HepG2 (cell line): Measurements from ENCODE around the gene LAMA5. TPM values are rescaled to one million over a fixed set of nuclear protein-coding genes. Genes with fewer than 3 reads are reported as not detected.

ENCODE experiments used
- CBX1 ChIP-seq: IDR thresholded peaks from one replicate; pipeline ENCODE4 v1.6.1; 2016; ENCODE audit warnings: antibody characterized with exemption, low read depth
- CENPT ChIP-seq: sonication (generic); formaldehyde crosslinking; IDR thresholded peaks from 2 replicates; pipeline ENCODE4 v1.8.0; 2022; ENCODE audit warnings: low read depth, mild to moderate bottlenecking, moderate library complexity, missing genetic modification reagents
- HMGA1 ChIP-seq: sonication (generic); formaldehyde crosslinking; conservative IDR thresholded peaks from 2 replicates; pipeline ENCODE4 v1.4.0; 2020; ENCODE audit warnings: missing genetic modification reagents
- HNF4A ChIP-seq: sonication (generic); formaldehyde crosslinking; IDR thresholded peaks from 2 replicates; pipeline ENCODE4 v1.4.0; 2020; ENCODE audit warnings: missing genetic modification reagents
- HOXA5 ChIP-seq: sonication (generic); formaldehyde crosslinking; IDR thresholded peaks from 2 replicates; pipeline ENCODE4 v1.4.0; 2020; ENCODE audit warnings: missing genetic modification reagents
- ISX ChIP-seq: sonication (generic); formaldehyde crosslinking; conservative IDR thresholded peaks from 2 replicates; pipeline ENCODE4 v1.5.0; 2020; ENCODE audit warnings: missing genetic modification reagents
- JARID2 ChIP-seq: sonication (generic); formaldehyde crosslinking; IDR thresholded peaks from 2 replicates; pipeline ENCODE4 v1.8.1; 2023; ENCODE audit warnings: missing genetic modification reagents, inconsistent platforms; ENCODE audit not compliant: insufficient replicate concordance
- MXI1 ChIP-seq: IDR thresholded peaks from 3 replicates; pipeline ENCODE4 v1.6.1; 2012; ENCODE audit warnings: low read depth, low read length, inconsistent platforms, borderline replicate concordance
- PCBP1 ChIP-seq: fragments of 200-400 bp; formaldehyde crosslinking; IDR thresholded peaks from 2 replicates; pipeline ENCODE4 v1.6.1; 2017; ENCODE audit warnings: mild to moderate bottlenecking, low read depth, low read length, borderline replicate concordance
- RBM39 ChIP-seq: fragments of 200-400 bp; formaldehyde crosslinking; IDR thresholded peaks from one replicate; pipeline ENCODE4 v1.6.1; 2018; ENCODE audit warnings: antibody characterized with exemption, mild to moderate bottlenecking, low read depth, low read length; ENCODE audit not compliant: poor library complexity, severe bottlenecking
- SALL2 ChIP-seq: sonication (generic); formaldehyde crosslinking; IDR thresholded peaks from 2 replicates; pipeline ENCODE4 v1.8.1; 2023; ENCODE audit warnings: mild to moderate bottlenecking, missing genetic modification reagents, inconsistent platforms
- SSRP1 ChIP-seq: IDR thresholded peaks from 2 replicates; pipeline ENCODE4 v1.6.1; 2016; ENCODE audit warnings: control low read depth
- TAF1 ChIP-seq: sonication (generic); formaldehyde crosslinking; IDR thresholded peaks from 2 replicates; pipeline ENCODE4 v1.4.0; 2020; ENCODE audit warnings: missing genetic modification reagents
- THAP11 ChIP-seq: IDR thresholded peaks from 2 replicates; pipeline ENCODE4 v1.6.1; 2016; ENCODE audit warnings: missing biosample characterization, missing genetic modification reagents
- XBP1 ChIP-seq: sonication (generic); formaldehyde crosslinking; IDR thresholded peaks from 2 replicates; pipeline ENCODE4 v1.5.0; 2020; ENCODE audit warnings: missing genetic modification reagents
- ZFP36L2 ChIP-seq: sonication (generic); formaldehyde crosslinking; IDR thresholded peaks from 2 replicates; pipeline ENCODE4 v1.4.0; 2020; ENCODE audit warnings: missing genetic modification reagents
- ZNF136 ChIP-seq: sonication (generic); formaldehyde crosslinking; IDR thresholded peaks from 2 replicates; pipeline ENCODE4 v1.8.1; 2022; ENCODE audit warnings: low read depth, mild to moderate bottlenecking, moderate library complexity, missing genetic modification reagents
- ZNF282 ChIP-seq: fragments of 450-650 bp; IDR thresholded peaks from 2 replicates; pipeline ENCODE4 v1.6.1; 2018; ENCODE audit not compliant: partially characterized antibody
- ZNF33B ChIP-seq: sonication (generic); formaldehyde crosslinking; IDR thresholded peaks from 2 replicates; pipeline ENCODE4 v1.5.1; 2020; ENCODE audit warnings: mild to moderate bottlenecking, missing genetic modification reagents
- ZNF605 ChIP-seq: sonication (generic); formaldehyde crosslinking; IDR thresholded peaks from 2 replicates; pipeline ENCODE4 v1.8.0; 2022; ENCODE audit warnings: mild to moderate bottlenecking, missing genetic modification reagents
- ZNF607 ChIP-seq: sonication (generic); formaldehyde crosslinking; IDR thresholded peaks from 2 replicates; pipeline ENCODE4 v1.5.1; 2020; ENCODE audit warnings: missing genetic modification reagents, mild to moderate bottlenecking, borderline replicate concordance
- ZNF703 ChIP-seq: sonication (generic); formaldehyde crosslinking; IDR thresholded peaks from 2 replicates; pipeline ENCODE4 v1.5.1; 2020; ENCODE audit warnings: missing genetic modification reagents, mild to moderate bottlenecking, moderate library complexity, borderline replicate concordance
- ZNF883 ChIP-seq: sonication (generic); formaldehyde crosslinking; IDR thresholded peaks from 2 replicates; pipeline ENCODE4 v1.5.1; 2020; ENCODE audit warnings: mild to moderate bottlenecking, missing genetic modification reagents; ENCODE audit errors: not compliant biosample characterization
- ZSCAN9 ChIP-seq: IDR thresholded peaks from 2 replicates; pipeline ENCODE4 v1.6.1; 2016; ENCODE audit warnings: borderline replicate concordance
- polyA plus RNA-seq, 8 experiments: library from polyadenylated mRNA; depleted of rRNA in 3 of 8; stranded (reverse) in 7 of 8; unstranded in 1 of 8; fragments of >200 nt; fragmentation: Illumina TruSeq in 4 of 8; extraction: Trizol in 4 of 8; gene quantifications; 2 replicates each; pipeline versions ENCODE4 v1.2.1 to v1.2.3, GENCODE V29; 2011 to 2016; ENCODE audit warnings: low read depth in 4 of 8, missing spikeins in 1 of 8, mixed read lengths in 1 of 8; ENCODE audit not compliant: insufficient read depth in 1 of 8
- total RNA-seq, 5 experiments: library from RNA; depleted of rRNA; stranded (reverse); fragments of >200 nt; fragmentation: Illumina TruSeq; extraction: Trizol; gene quantifications; 2 replicates each; pipeline ENCODE4 v1.2.3, GENCODE V29; 2016; ENCODE audit warnings: low read depth in 1 of 5
- TF ChIP-seq, protein P1 (sequence below): sonication (generic); formaldehyde crosslinking; IDR thresholded peaks from 2 replicates; pipeline ENCODE4 v1.5.1; 2020; ENCODE audit warnings: mild to moderate bottlenecking, moderate library complexity, missing genetic modification reagents
- TF ChIP-seq, protein P2 (sequence below): IDR thresholded peaks from 2 replicates; pipeline ENCODE4 v1.6.1; 2016; ENCODE audit warnings: low read depth
- TF ChIP-seq, protein P3 (sequence below): sonication (generic); formaldehyde crosslinking; IDR thresholded peaks from 2 replicates; pipeline ENCODE4 v1.8.0; 2022; ENCODE audit warnings: mild to moderate bottlenecking, missing genetic modification reagents

The LAMA5 gene
- total and polyA plus RNA-seq, 2 of the 13 experiments (the other 11 are each of a cell fraction or from before 2014, with no cell fraction given), result 21.0 to 44.7 TPM

DNA sequence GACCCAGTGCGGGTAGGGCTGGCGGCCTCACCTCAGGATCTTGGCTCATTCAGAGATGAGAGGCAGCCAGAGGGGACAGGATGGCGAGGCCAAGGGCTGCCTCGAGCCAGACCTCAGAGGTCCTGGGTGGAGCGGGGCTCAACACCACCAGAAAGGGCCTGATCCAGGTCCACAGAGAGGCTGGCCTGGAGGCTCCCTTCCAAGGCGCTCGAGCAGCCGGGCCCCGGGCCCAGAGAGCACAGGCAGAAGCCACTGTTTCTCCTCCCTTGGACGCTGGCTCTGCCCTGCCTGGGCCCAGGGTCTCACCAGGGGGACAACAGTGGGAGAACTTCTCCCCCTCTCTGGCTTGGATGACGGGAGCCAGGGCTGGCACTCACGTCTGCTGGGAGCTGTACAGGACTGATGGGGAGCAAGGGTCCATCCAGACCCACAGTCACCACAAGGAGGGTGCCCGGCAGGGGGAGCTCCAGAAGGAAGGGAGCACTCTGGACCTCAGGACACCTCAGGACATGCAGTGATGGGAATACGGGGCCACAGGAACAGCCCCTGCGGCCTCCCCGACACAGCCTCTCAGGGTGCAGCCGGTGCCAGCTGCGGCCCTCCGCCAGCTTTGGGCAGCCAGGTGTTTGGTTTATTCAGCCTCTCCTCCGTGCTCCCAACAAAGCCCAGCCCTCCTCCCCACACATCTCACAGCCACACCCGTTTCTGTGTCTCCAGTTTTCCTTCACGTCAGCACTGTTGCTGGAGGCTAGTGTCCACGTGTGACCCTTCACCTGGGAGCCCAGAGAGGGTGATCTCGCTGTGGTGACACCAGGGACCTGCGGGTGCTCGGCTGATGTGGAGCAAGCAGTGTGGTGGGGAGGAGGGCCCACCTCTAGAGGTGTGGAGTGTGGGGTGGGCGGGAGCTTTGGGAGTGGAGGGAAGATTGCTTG, 28.5 kb upstream of the LAMA5 start (continued):
- TF ChIP-seq HNF4A (CRISPR knock-in tag), result peak; percentile 36; the same call in 1 of the 2 replicates
- no peak for TF ChIP-seq ZNF607 (CRISPR knock-in tag)
- TF ChIP-seq ZNF136 (CRISPR knock-in tag), result no peak
- no peak for TF ChIP-seq HMGA1 (CRISPR knock-in tag)
- no peak for TF ChIP-seq CBX1
- TF ChIP-seq ZNF605 (CRISPR knock-in tag), result peak; percentile 28; the same call in 1 of the 2 replicates
- TF ChIP-seq JARID2, result no peak
- TF ChIP-seq XBP1 (CRISPR knock-in tag), result no peak
- no peak for TF ChIP-seq ZNF33B (CRISPR knock-in tag)
- TF ChIP-seq TAF1 (CRISPR knock-in tag), result 0 out of 2 replicates have a peak, but pooled peaks have one; percentile 23
- no peak for TF ChIP-seq ZSCAN9 (CRISPR knock-in tag)
- TF ChIP-seq ZNF883 (CRISPR knock-in tag), result no peak
- peak; percentile 16 for TF ChIP-seq RBM39
- TF ChIP-seq HOXA5 (CRISPR knock-in tag), result no peak
- TF ChIP-seq, protein P1, sequence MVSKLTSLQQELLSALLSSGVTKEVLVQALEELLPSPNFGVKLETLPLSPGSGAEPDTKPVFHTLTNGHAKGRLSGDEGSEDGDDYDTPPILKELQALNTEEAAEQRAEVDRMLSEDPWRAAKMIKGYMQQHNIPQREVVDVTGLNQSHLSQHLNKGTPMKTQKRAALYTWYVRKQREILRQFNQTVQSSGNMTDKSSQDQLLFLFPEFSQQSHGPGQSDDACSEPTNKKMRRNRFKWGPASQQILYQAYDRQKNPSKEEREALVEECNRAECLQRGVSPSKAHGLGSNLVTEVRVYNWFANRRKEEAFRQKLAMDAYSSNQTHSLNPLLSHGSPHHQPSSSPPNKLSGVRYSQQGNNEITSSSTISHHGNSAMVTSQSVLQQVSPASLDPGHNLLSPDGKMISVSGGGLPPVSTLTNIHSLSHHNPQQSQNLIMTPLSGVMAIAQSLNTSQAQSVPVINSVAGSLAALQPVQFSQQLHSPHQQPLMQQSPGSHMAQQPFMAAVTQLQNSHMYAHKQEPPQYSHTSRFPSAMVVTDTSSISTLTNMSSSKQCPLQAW, result no peak
- no peak for TF ChIP-seq ZFP36L2 (CRISPR knock-in tag)
- TF ChIP-seq SALL2, result no peak
- TF ChIP-seq ZNF703, result 0 out of 2 replicates have a peak, but pooled peaks have one; percentile 50
- TF ChIP-seq ISX (CRISPR knock-in tag), result no peak
- TF ChIP-seq PCBP1, result 0 out of 2 replicates have a peak, but pooled peaks have one; percentile 17
- TF ChIP-seq, protein P2, sequence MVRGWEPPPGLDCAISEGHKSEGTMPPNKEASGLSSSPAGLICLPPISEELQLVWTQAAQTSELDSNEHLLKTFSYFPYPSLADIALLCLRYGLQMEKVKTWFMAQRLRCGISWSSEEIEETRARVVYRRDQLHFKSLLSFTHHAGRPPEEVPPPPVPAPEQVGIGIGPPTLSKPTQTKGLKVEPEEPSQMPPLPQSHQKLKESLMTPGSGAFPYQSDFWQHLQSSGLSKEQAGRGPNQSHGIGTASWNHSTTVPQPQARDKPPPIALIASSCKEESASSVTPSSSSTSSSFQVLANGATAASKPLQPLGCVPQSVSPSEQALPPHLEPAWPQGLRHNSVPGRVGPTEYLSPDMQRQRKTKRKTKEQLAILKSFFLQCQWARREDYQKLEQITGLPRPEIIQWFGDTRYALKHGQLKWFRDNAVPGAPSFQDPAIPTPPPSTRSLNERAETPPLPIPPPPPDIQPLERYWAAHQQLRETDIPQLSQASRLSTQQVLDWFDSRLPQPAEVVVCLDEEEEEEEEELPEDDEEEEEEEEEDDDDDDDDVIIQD (CRISPR knock-in tag), result no peak
- no peak for TF ChIP-seq THAP11
- TF ChIP-seq MXI1, result no peak
- TF ChIP-seq CENPT (CRISPR knock-in tag), result no peak
- TF ChIP-seq ZNF282, result no peak
- no peak for TF ChIP-seq SSRP1 (CRISPR knock-in tag)
- TF ChIP-seq, protein P3, sequence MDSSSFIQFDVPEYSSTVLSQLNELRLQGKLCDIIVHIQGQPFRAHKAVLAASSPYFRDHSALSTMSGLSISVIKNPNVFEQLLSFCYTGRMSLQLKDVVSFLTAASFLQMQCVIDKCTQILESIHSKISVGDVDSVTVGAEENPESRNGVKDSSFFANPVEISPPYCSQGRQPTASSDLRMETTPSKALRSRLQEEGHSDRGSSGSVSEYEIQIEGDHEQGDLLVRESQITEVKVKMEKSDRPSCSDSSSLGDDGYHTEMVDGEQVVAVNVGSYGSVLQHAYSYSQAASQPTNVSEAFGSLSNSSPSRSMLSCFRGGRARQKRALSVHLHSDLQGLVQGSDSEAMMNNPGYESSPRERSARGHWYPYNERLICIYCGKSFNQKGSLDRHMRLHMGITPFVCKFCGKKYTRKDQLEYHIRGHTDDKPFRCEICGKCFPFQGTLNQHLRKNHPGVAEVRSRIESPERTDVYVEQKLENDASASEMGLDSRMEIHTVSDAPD, result no peak
